Stimulated activated CD4-positive, alpha-beta T cell treated with anti-CD3 and anti-CD28 coated beads, Interleukin-12 subunit alpha, Interleukin-12 subunit beta, amount 100 ng/mL, for 4 hours (primary cell): ENCODE results near the gene SLC12A9.

ENCODE experiments used
- DNase-seq: peaks from one replicate; pipeline ENCODE4 v3.0.0-alpha.2; 2020

Gene SLC12A9

DNA sequence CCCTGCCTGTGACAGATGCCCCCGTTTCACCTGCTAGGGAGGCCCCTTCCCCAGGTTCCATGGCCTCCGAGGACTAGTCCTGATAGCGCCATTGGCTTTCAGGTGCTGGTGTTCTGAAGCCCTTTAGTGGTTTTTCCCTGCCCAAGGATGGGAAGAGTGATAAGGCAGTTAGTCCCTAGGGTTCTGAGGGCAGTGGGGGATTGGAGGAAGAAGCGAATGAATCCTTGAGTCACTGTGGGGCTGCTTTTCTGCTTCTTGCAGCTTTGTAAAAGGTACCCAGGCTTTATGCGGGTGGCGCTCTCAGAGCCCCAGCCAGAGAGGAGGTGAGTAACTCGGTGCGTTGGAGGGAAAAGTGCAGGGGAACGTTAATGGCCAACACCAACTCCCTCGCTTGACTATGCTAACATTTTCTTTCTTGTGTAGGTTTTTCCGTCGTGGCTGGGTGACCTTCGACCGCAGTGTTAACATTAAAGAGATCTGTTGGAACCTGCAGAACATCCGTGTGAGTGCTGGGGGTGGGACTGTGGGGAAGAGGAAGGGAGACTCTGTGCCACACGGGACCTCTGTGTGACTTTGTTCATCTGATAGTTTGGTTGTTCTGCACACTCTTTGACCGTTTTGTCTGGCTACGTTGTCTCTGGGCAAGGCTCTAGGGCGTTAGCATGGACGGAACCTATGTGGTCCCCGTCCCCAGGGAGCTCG is 33.1 kb downstream of the SLC12A9 start:
- DNase-seq = no peak

DNA sequence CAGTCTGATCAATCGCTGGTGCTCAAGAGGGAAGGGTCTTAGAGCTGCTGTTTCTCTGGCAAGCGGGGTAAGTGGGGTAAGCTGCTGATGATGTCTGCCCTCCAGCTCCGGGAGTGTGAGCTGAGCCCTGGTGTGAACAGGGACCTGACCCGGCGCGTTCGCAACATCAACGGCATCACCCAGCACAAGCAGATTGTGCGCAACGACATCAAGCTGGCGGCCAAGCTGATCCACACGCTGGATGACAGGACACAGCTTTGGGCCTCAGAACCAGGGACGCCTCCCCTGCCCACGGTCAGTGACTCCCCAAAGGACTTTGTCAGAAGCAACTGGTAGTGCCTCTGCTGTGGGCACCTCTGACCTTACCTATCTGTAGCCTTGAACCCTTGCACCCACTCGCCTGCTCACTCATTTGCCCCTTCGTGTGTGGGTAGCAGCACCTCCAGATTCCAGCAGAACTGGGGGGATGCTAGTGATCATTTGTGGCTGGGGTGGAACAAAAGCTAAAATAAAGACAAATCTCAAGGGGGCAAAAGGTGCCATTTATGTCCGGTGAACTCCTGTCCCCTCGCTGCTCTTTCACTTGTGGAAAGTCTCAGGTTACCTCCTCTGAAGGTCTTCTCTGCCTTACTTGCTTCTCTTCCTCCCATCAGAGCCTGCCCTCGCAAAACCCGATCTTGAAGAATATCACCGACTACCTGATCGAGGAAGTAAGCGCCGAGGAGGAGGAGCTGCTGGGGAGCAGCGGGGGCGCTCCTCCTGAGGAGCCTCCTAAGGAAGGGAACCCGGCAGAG is 33.8 kb downstream of the SLC12A9 start:
- no peak for DNase-seq

DNA sequence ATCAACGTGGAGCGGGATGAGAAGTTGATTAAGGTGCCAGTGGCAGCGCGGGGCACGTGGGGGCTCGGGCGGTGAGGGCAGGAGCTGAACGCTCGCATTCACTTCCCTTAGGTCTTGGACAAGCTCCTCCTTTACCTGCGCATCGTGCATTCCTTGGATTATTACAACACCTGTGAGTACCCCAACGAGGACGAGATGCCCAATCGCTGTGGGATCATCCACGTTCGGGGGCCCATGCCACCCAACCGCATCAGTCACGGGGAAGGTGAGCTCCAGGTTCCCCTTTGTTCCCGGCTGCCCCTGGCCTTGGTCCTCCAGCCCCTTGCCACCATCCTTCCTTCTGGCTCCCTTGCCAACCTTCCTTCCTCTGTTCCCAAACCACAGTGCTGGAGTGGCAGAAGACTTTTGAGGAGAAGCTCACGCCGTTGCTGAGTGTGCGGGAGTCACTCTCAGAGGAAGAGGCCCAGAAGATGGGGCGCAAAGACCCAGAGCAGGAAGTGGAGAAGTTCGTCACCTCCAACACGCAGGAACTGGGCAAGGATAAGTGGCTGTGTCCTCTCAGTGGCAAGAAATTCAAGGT is 34.5 kb downstream of the SLC12A9 start:
- DNase-seq = no peak

DNA sequence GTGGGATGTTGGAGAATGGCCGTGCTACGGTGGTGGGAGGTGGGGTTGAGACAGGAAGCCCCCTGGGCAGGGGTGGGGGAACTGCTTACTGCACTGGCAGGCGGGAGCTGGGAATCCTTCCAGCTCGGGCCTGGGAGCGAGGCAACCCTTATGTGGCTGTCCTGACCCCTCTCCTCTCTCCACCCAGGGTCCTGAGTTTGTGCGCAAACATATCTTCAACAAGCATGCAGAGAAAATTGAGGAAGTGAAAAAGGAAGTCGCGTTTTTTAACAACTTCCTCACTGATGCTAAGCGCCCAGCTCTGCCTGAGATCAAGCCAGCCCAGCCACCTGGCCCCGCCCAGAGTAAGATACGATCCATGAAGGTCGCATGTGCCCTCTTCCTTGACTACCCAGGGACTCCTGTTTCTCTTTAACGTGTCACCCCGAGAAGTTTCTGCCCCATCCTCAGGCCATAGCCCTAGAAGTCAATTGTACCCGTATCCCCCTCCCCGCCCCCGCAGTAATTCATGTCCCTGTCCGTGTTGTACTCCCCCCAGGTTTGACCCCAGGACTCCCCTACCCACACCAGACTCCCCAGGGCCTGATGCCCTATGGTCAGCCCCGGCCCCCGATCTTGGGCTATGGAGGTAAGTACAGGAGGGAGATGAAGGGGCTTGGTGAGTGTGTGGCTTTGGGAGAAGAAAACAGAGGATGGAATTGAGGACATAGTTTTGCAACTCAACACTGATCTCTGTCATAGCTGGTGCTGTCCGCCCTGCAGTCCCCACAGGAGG is 35.2 kb downstream of the SLC12A9 start:
- peak; percentile 45 for DNase-seq

DNA sequence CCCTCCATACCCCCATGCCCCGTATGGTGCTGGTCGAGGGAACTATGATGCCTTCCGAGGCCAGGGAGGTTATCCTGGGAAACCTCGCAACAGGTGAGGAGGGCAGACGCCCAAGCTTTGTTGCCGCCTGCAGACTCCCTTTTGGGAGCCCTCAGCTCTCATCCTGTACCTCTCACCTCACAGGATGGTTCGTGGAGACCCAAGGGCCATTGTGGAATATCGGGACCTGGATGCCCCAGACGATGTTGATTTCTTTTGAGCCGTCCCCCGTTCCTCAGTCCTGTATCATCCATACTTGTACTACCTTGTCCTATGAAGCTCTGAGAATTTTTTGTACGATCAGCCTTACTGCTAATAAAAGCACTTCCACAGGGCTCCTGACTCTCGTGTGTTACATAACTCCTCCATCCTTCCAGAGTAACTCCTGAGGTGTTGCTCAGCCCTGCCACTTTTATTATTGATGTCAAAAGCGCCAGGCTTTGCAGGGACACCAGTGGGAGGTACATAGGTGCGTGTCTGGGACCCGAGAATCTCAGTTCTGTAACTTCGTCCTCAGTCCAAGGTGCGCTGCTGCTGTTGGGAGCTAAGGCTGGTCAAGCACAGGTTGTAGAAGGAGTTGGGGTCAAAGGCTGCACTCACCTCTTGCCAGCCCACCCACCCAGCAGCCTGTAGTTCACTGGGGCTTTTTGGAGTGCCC is 35.9 kb downstream of the SLC12A9 start:
- DNase-seq = no peak

DNA sequence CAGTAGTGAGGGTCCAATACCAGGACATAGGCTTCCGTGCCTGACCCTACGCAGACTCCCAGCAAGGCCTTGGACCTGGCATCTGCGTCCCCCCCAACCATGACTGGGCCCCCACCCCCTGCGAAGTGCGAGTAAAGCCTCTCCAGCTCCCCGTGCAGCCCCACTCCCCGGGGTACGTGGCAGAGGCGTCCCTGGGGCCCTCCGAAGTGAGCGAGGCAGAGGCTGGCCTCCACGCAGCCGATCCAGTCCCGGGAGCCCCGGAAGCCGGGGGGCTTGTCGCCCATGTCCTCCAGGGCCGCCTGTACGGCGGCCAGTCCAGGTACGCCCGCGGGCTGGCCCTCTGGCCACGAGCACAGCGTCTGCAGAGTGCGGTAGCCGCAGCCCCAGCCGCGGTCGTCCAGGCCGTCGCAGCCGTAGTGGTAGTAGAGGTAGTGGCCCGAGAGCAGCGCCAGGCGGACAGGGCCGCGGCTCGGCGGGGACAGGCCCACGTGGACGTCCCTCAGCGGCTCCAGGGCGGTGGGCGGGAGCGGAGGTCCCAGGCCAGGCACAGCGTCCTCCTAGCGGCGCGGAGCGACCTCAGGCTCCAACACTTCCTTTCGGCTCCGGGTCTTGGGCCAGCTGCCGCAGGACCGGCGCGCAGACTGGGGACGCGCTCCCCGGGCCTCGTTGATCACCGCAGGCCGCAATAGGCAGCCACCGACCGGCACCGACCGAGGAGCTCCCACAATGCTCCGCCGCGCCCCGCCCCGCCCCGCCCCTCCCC is 36.7 kb downstream of the SLC12A9 start, which contains the start of gene UFSP1:
Gene UFSP1 (minus strand): TSS at position 728 of the 763 bp plus-strand sequence. CDS start 444 bp downstream, at position 284.
- DNase-seq = no peak

DNA sequence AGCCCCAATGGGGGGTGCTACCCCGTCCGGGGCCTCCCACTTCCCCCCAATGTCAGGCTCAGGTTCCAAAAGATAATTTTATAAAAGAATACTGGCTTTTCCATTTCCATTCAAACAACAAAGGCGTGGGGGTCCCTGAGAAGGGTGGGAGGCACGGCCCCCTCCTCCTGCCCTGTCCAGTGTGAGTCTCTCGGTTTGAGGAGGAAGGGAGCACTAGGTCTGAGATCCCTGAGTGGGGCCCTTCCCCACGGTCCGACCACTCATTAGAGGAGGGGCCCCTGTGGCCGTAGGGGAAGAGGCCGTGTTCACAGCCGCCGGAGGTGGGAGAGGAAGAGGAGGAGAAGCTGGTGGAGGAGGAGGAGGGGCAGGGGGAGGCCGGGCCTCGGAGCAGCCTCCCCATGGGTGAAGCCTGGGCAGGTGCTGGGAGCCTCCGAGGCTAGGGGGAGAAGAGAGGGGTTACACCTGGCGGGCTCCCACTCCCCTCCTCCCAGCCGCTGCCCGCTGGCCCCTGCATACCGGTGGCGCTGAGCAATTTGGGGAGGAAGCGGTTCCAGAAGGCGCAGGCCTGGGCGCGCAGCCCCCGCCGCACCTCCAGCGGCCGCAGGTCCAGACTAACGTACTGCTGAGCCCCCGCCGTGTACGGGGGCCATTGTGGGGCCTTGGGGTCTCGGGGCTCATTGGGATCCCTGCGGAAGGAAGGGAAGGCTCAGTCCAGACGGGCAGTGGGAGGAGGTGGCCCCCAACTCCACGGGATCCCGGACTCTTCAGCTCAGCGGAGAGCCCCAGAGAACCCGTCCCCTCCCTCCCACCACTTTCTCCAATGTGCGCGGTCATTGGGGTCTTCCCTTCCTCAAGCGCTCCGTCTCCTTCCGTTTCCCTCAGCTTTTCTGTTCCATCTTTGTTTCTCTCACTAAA is 38.4 kb downstream of the SLC12A9 start:
- DNase-seq = no peak

DNA sequence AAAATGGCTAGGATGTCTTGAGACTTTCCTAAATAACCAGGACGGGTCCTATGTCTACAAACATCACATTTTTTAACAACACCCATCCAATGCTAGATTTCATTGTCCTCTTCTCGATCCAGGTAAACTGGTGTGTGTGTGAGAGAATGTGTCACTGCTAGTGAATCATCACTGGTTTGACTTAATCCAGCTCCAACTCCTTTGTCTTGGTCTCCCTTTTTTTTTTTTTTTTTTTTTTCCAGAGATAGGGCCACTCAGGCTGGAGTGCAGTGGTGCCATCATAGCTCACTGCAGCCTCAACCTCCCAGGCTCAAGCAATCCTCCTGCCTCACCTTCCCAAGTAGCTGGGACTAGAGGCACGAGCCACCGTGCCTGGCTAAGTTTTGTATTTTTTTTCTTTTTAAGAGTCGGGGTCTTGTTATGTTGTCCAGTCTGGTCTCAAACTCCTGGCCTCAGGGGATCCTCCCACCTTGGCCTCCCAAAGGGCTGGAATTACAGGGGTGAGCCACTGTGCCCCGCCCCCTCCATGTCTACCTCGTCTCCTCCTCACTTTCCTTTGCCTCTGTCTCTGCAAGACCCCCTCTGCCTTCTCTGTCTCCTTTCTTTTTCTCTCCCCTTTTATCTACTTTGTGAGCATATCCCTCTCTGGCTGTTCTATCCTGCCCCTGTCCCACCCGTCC is 39.2 kb downstream of the SLC12A9 start:
- DNase-seq = no peak

DNA sequence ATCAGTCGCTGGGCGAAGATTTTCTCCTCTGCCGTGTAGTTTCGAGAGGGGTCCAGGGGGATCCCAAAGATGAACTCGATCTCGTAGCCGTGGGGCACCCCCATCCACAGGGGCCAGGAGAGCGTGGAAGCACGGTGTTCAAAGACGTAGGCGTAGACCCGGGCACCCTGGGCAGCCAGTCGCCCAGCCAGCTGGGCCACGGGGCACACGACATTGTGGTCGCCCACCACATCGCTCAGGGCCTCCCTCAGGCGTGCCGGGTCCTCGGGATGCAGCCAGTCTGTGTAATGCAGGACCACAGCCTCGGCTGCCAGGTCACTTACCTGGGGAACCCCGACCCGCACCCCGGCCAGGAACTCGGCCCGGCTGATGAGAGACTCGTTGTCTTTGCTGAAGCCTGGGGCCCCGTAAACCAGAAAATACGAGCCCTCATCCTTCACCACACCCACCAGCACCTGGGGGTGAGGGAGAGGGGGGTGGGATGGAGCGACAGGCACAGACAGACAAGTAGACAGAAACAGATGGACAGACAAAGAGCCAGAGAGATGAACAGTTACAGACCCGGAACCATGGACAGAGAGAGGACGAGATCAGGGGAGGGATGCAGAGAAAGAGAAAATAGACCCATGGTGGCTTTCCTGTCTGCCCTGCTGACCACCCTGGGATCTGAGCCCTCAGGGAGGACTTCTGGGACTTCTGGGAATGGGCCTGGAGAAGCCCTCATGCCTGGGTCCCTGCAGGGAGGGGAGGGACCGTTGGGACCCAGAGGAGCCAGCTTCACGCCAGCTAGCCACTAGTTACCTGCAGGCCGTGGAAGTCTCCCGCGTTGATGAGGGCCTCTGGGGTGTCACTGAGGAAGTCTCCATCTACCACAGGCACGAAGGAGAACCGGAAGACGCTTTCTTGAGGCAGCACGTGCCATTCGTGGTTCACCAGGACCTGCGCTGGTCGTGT is 40.1 kb downstream of the SLC12A9 start:
- no peak for DNase-seq

DNA sequence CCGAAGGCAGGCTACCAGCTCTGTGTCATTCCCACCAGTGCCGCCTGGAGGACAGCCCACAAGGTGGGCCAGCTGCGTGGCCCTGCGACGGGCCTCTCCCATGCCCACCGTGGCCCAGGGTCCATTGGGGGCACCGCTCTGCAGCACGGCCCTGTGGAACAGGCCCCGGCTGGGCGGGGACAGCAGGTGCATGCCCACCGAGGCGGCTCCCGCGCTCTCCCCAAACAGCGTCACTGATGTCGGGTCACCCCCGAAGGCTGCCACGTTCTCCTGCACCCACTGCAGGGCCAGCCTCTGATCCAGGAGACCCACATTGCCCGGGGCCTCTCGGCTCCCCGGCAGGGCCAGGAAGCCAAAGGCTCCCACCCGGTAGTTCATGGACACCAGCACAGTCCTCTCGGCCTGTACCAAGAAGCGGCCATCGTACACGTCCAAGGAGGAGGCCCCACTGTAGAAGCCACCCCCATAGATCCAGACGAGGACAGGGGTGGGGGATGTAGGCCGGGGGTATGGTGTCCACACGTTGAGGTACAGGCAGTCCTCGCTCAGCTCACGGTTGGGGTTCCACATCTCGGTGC is 40.9 kb downstream of the SLC12A9 start:
- DNase-seq = no peak

DNA sequence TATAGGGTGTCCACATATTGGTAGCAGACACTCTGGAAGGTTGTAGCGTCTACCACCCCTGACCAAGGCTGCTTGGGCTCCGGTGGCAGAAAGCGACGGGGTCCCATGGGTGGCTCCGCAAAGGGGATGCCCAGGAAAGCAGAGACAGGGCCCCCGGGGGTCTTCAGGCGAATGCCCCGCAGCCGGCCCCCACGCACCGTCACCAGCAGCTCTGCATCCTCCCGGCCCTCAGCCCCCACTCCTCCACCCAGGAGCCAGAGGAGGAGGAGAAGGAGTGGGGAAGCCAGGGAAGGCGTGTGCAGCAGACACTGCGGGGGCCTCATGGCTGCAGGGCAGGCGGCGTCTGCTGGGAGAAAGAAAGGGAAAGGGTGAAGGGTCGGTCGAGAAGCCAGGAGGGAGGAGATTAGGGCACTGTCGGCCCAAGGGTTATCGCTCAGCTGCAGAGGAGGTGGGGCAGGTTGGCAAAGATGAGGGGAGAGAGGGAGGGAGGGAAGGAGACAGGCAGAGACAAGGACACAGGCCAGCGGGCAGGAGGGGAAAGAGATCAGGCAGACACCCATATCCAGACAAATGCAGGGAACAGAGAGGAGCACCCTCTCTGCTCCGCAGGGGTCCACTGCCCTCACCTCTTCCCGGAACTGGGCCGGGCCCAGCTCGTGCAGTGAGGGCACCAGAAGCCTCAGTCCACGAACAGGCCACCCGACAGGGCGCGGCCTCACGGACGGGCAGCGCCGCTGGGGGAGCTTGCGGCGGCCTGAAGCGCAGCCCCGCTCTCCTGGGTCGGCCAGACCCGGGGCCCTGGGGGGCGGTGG is 41.6 kb downstream of the SLC12A9 start:
- no peak for DNase-seq

DNA sequence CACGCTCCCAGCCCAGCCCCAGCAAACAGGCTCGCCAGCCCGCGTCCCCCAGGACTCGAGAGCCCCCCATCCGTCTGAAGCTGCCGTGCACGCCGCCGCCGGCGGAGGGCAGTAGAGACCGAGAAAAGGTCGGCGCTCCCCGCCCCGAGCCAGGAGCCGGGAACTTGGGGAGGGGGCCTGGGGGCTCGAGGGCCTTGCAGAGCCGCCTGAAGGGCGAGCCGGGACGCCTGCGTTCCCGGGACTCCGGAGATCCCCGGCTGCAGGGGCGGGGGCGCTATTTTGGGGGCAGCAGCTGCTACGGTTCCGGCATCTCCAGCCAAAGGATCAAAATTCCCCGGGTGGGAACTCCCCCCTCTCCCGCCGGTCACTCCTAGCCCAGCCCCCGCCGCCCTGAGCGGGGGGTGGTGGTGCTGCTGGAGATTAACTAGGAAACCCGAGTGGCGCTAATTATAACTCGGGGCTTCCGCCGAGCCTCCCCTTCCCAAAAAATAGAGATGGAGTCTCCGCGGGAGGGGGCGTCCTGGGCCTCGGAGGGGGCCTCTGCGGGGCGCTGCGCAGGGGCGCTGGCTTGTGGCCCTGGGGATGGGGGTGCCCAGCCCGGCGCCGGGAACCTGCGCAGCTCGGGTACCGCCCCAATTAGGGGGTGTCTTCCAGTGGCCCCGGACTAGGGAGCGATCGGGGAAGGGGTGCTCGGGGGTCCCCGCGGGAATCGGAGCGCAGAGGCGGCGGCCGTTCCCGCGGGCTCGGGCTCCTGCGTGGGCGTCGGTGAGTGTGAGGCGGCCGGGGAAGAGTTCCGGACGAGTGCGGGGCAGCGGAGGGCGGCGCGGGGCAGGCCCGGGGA is 42.6 kb downstream of the SLC12A9 start:
- peak; percentile 62 for DNase-seq

DNA sequence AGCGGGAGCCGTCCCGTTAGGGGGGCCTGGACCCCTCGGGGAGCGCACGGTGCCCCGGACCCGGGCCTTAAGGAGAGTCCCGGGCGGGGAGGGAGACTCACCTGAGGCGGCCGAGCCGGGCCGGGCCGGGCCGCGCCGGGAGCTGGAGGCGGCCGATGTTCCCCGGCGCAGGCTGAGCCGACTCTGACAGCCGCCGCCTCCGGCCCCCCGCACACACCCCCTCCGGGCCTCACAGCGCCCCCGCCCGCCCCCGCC is 43.1 kb downstream of the SLC12A9 start, which contains the start of gene ACHE:
Gene ACHE (minus strand): TSS at position 188 of the 255 bp plus-strand sequence. CDS start 1,656 bp downstream, outside the sequence.
- no peak for DNase-seq

DNA sequence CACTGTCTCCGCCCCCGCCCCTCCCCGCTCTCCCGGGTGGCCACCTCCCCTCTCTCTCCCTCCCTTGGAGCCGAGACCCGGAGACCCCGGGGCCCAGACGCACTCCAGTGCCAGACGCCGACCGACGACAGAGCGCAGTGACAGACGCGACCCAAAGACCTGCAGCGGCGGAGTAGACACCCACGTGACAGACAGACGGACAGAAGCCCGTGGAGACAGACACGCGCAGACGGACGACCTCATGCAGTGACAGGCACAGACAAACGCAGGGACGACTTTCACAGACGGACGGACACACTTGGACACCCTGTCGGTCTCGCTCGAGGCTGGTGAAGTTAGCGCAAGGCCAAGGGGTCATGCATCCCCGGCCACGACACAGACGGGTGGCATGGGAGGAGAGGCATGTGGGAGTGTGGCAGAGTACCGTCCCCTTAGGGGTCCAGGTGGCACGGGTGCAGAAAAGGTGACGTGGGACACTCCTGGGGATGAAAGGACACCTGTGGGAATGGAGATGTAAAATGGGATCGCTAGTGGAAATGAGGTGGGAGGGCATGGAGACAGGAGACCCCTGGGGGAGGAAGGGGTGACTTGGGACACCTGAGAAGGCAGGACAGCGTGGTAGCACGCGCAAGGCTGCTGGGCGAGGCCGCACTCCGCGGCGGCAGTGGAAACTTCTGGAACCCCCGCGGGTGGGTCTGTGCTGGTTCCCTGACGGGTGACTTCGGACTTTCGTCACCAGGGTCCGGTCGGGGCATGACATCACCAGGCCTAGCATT is 43.6 kb downstream of the SLC12A9 start:
- no peak for DNase-seq

DNA sequence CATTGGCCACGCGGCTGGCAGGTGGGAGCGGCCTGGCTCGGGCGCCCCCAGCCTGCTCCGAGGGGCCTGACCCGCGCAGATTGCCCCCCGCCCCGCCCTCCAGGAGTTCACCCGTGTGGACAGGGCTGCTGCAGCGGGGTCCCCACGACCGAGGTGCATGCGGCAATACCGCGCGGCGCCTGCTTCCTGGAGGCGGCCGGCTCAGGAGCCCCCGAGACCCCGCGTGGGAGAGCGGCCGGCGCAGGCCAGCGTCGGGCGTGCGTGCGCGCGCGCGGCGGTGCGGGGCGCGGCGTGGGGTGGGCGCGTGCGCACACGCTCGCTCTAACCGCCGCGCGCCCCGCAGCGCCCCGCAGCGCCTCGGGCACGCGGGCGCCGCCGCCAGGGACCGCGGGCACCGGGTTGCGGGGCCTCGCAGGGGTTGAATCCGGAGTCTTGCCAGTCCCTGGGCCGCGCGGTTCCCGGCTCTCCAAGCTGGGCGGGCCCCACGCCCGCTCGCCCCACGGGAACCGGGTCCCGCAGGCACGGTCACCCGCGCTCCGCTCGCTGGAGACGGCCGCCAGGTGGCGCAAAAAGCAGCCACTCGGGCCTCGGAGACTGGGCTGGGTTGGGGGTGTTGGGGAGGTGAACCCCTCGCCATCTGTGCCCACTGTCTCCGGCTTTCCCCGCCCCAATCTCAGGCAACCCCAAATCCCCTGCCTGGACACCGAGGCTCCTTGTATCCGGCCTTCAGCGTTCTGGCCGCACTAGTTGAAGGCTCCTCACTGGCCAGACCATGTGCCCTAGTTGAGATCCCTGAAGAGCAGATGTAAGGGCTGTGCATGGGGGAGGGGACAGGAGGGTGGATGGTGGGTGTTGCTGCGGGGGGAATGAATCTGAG is 44.5 kb downstream of the SLC12A9 start:
- peak; percentile 73 for DNase-seq
